HG02943 (cell line): Measurements from ENCODE around the gene IL32.
"Not testable (repeated sequence)": the region's sequence is repeated elsewhere in the genome, so short reads cannot be mapped to it uniquely, and the experiment has no call there.

Source experiments
- ATAC-seq: cut with Tn5 transposase; IDR thresholded peaks from one replicate; pipeline ENCODE4 v1.9.1; 2021; ENCODE audit warnings: mild to moderate bottlenecking, low read depth, moderate library complexity; ENCODE audit not compliant: unreplicated experiment

IL32 gene

GRCh38 chr16:3068487-3068886 is 3.0 kb downstream of the IL32 start:
- ATAC-seq, result no peak

GRCh38 chr16:3069146-3069545 is 3.7 kb downstream of the IL32 start:
- ATAC-seq, result not testable (repeated sequence)

- ATAC-seq, result no peak
Measured at GRCh38 chr16:3070608-3071111, 5.2 kb downstream of the IL32 start.

GRCh38 chr16:3071655-3072054 is 6.2 kb downstream of the IL32 start:
- no peak for ATAC-seq

- ATAC-seq, result not testable (repeated sequence)
Measured at GRCh38 chr16:3072148-3072547, 6.7 kb downstream of the IL32 start.

GRCh38 chr16:3072576-3073263 is 7.3 kb downstream of the IL32 start:
- ATAC-seq, result not testable (repeated sequence)

GRCh38 chr16:3073448-3073847 is 8.0 kb downstream of the IL32 start:
- no peak for ATAC-seq

GRCh38 chr16:3074860-3075522 is 9.6 kb downstream of the IL32 start:
- no peak for ATAC-seq

- no peak for ATAC-seq
Measured at GRCh38 chr16:3075523-3075915, 10.1 kb downstream of the IL32 start.

GRCh38 chr16:3075946-3076345 is 10.5 kb downstream of the IL32 start:
- ATAC-seq, result not testable (repeated sequence)

- ATAC-seq, result no peak
Measured at GRCh38 chr16:3076577-3076976, 11.1 kb downstream of the IL32 start.

- no peak for ATAC-seq
Measured at GRCh38 chr16:3080024-3080423, 14.6 kb downstream of the IL32 start.

- not testable (repeated sequence) for ATAC-seq
Measured at GRCh38 chr16:3081957-3082356, 16.5 kb downstream of the IL32 start.

GRCh38 chr16:3083408-3083807 is 18.0 kb downstream of the IL32 start:
- not testable (repeated sequence) for ATAC-seq

GRCh38 chr16:3084491-3084890 is 19.1 kb downstream of the IL32 start:
- no peak for ATAC-seq

- ATAC-seq, result no peak
Measured at GRCh38 chr16:3084969-3085670, 19.7 kb downstream of the IL32 start.

GRCh38 chr16:3085868-3086595 is 20.6 kb downstream of the IL32 start:
- no peak for ATAC-seq

- ATAC-seq, result no peak
Measured at GRCh38 chr16:3086596-3087242, 21.3 kb downstream of the IL32 start.

GRCh38 chr16:3087243-3088235 is 22.1 kb downstream of the IL32 start:
- ATAC-seq, result no peak
